MG63 (cell line): Measurements from ENCODE around the gene PPP1R36. TPM values are rescaled to one million over a fixed set of nuclear protein-coding genes. Genes with fewer than 3 reads are reported as not detected.

Experiments used
- total RNA-seq: library from RNA; depleted of rRNA; stranded (reverse); fragments of >200 nt; shearing (Covaris generic); gene quantifications from 2 replicates; pipeline ENCODE4 v1.2.3, GENCODE V29; 2014; ENCODE audit warnings: low replicate concordance; rRNA removed

Gene PPP1R36
- total RNA-seq, 1 experiment from 2014 or later: not detected

Other genes starting within 250 kb of the PPP1R36 start
- gene MTHFD1, start 161.6 kb upstream of the PPP1R36 start, total RNA-seq: 23.1 and 38.2 TPM in 2 replicates
- 0.10 TPM in 1 of 2 replicates, not detected in the other for gene AKAP5, start 84.5 kb upstream of the PPP1R36 start, total RNA-seq
- 0.57 and 1.6 TPM in 2 replicates for gene ZBTB25, start 46.1 kb upstream of the PPP1R36 start, total RNA-seq
- gene ZBTB1, start 45.2 kb upstream of the PPP1R36 start, total RNA-seq: 16.8 and 28.1 TPM in 2 replicates
- gene HSPA2, start 9.2 kb upstream of the PPP1R36 start, total RNA-seq: 5.2 and 7.1 TPM in 2 replicates
- 20.2 and 24.1 TPM in 2 replicates for gene PLEKHG3, start 154.5 kb downstream of the PPP1R36 start, total RNA-seq